ENCODE results near the gene ELOB.

Gene ELOB

GRCh38 chr16:2774161-2774891 is 2.8 kb downstream of the ELOB start:
- peaks cover 21% of the 10 kb centered on the region; the same call in 1 of the 2 replicates for H3K36me3 ChIP-seq (ENCODE audit: insufficient read depth, low read length)
- H2AFZ ChIP-seq (ENCODE audit: low read length, unreplicated experiment) = no peak overlapping the region
- peaks cover 53% of the 10 kb centered on the region for H3K79me2 ChIP-seq (ENCODE audit: control insufficient read depth, insufficient read depth, low read length, unreplicated experiment)
- peak overlapping the region; percentile 94; the same call in 1 of the 2 replicates for H3K4me3 ChIP-seq (ENCODE audit: low read depth, low read length)
- H3K27me3 ChIP-seq (ENCODE audit: insufficient read depth, low read length) = no peaks in the 10 kb centered on the region
- peak overlapping the region; percentile 21 for H3K27ac ChIP-seq (ENCODE audit: low read depth, low read length)
- H3K4me1 ChIP-seq (ENCODE audit: control insufficient read depth, insufficient read depth, low read length, unreplicated experiment) = peaks cover 48% of the 10 kb centered on the region

- peaks cover 27% of the 10 kb centered on the region; the same call in 1 of the 2 replicates for H3K36me3 ChIP-seq (ENCODE audit: insufficient read depth, low read length)
- peaks cover 49% of the 10 kb centered on the region for H3K79me2 ChIP-seq (ENCODE audit: control insufficient read depth, insufficient read depth, low read length, unreplicated experiment)
These were observed 3.7 kb downstream of the ELOB start for GRCh38 chr16:2773188-2773968.

DNA sequence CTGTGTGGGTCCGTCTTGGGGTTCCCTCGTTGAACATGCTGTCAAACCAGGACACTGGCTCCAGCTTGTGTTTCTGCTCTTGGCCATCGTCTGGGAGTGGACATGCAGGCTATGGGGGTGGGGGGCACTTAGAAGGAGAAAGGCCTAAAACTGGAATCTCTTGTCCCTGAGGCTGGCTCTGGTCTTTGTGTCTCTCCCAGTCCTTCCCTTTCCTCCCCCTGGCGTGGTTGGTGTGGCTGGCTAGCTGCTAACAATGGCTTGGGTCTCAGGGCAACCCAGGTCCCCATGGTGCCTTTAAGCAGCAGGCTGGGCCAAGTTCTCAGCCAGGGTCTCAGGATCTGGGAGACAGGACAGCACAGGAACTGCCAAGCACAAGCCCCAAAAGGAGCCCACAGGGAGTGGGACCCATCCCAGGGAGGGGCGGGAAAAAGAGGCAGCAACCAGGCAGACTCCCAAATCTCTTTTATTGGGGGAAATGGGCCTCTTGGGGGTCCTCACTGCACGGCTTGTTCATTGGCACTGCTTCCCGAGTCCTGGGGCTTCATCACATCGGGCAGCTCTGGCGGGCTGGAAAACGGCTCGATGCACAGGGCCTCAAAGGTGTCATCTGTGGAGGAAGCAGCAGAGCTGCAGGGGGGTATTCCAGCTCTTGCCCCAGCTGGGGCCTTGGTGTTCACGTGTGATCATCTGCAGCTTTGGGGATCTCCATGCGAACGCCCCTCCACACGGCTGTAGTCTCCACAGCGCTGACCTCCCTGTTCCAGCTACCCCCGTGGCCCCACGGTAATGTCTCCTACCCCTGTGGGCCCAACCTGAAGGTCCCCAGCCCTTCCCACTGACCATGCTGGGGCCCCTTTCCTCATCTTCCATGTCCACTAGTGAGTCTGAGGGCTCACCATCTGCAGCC is 5.3 kb downstream of the ELOB start:
- Histone ChIP-seq H3K36me3 (ENCODE audit: insufficient read depth, low read length) (peaks cover 30% of the 10 kb centered on the region; the same call in 1 of the 2 replicates), H2AFZ (ENCODE audit: low read length, unreplicated experiment) (no peak overlapping the region), H3K27ac (ENCODE audit: low read depth, low read length) (peak overlapping the region; percentile 87), H3K27me3 (ENCODE audit: insufficient read depth, low read length) (no peaks in the 10 kb centered on the region), H3K4me1 (ENCODE audit: control insufficient read depth, insufficient read depth, low read length, unreplicated experiment) (peaks cover 70% of the 10 kb centered on the region), H3K4me3 (ENCODE audit: low read depth, low read length) (no peak overlapping the region), H3K79me2 (ENCODE audit: control insufficient read depth, insufficient read depth, low read length, unreplicated experiment) (peaks cover 49% of the 10 kb centered on the region)

More at GRCh38 chr16:2773188-2773968, 3.7 kb downstream of the ELOB start:
- Histone ChIP-seq H3K4me1 (ENCODE audit: control insufficient read depth, insufficient read depth, low read length, unreplicated experiment) (peaks cover 56% of the 10 kb centered on the region), H3K4me3 (ENCODE audit: low read depth, low read length) (no peak overlapping the region), H3K27ac (ENCODE audit: low read depth, low read length) (peak overlapping the region; percentile 65), H3K27me3 (ENCODE audit: insufficient read depth, low read length) (no peaks in the 10 kb centered on the region), H2AFZ (ENCODE audit: low read length, unreplicated experiment) (no peak overlapping the region)

- peaks cover 43% of the 10 kb centered on the region; the same call in 1 of the 2 replicates for H3K36me3 ChIP-seq (ENCODE audit: insufficient read depth, low read length)
- H3K79me2 ChIP-seq (ENCODE audit: control insufficient read depth, insufficient read depth, low read length, unreplicated experiment) = peaks cover 48% of the 10 kb centered on the region
- no peak overlapping the region for H2AFZ ChIP-seq (ENCODE audit: low read length, unreplicated experiment)
- H3K4me3 ChIP-seq (ENCODE audit: low read depth, low read length) = peak overlapping the region; percentile 35; the same call in 1 of the 2 replicates
- peaks cover 70% of the 10 kb centered on the region for H3K4me1 ChIP-seq (ENCODE audit: control insufficient read depth, insufficient read depth, low read length, unreplicated experiment)
- H3K27ac ChIP-seq (ENCODE audit: low read depth, low read length) = peak overlapping the region; percentile 87
- no peaks in the 10 kb centered on the region for H3K27me3 ChIP-seq (ENCODE audit: insufficient read depth, low read length)
These were observed 6.8 kb downstream of the ELOB start for GRCh38 chr16:2770057-2770951.

DNA sequence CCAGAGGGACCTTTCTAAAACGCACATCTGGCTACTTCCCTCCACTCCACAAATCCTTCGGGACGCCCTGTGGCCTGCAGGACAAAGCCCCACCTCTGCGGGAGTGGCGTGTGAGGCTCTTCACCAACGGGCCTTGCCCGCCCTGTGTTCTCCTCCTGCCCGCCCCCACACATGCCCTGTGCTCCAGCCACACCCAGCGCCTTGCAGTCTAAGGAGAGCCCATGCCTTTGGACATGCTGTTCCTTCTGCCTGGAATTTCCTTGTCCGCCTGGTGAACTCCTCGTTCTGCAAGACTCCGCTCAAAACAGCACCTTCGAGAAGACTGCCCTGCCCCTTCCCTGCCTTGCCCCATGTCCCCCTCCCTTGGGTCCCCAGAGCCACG is 7.4 kb downstream of the ELOB start:
- Histone ChIP-seq H2AFZ (ENCODE audit: low read length, unreplicated experiment) (no peak overlapping the region), H3K36me3 (ENCODE audit: insufficient read depth, low read length) (peaks cover 47% of the 10 kb centered on the region), H3K27ac (ENCODE audit: low read depth, low read length) (peak overlapping the region; percentile 87), H3K4me1 (ENCODE audit: control insufficient read depth, insufficient read depth, low read length, unreplicated experiment) (peaks cover 64% of the 10 kb centered on the region), H3K79me2 (ENCODE audit: control insufficient read depth, insufficient read depth, low read length, unreplicated experiment) (peaks cover 52% of the 10 kb centered on the region), H3K4me3 (ENCODE audit: low read depth, low read length) (peak overlapping the region; percentile 35; the same call in 1 of the 2 replicates), H3K27me3 (ENCODE audit: insufficient read depth, low read length) (no peaks in the 10 kb centered on the region)

- peaks cover 64% of the 10 kb centered on the region for H3K4me1 ChIP-seq (ENCODE audit: control insufficient read depth, insufficient read depth, low read length, unreplicated experiment)
- no peaks in the 10 kb centered on the region for H3K27me3 ChIP-seq (ENCODE audit: insufficient read depth, low read length)
- H2AFZ ChIP-seq (ENCODE audit: low read length, unreplicated experiment) = no peak overlapping the region
- peaks cover 53% of the 10 kb centered on the region for H3K36me3 ChIP-seq (ENCODE audit: insufficient read depth, low read length)
- H3K27ac ChIP-seq (ENCODE audit: low read depth, low read length) = peak overlapping the region; percentile 87
- H3K4me3 ChIP-seq (ENCODE audit: low read depth, low read length) = 0 out of 2 replicates have a peak overlapping the region, but pooled peaks have one; percentile 12
- H3K79me2 ChIP-seq (ENCODE audit: control insufficient read depth, insufficient read depth, low read length, unreplicated experiment) = peaks cover 57% of the 10 kb centered on the region
These were observed 8.0 kb downstream of the ELOB start for GRCh38 chr16:2769100-2769529.

DNA sequence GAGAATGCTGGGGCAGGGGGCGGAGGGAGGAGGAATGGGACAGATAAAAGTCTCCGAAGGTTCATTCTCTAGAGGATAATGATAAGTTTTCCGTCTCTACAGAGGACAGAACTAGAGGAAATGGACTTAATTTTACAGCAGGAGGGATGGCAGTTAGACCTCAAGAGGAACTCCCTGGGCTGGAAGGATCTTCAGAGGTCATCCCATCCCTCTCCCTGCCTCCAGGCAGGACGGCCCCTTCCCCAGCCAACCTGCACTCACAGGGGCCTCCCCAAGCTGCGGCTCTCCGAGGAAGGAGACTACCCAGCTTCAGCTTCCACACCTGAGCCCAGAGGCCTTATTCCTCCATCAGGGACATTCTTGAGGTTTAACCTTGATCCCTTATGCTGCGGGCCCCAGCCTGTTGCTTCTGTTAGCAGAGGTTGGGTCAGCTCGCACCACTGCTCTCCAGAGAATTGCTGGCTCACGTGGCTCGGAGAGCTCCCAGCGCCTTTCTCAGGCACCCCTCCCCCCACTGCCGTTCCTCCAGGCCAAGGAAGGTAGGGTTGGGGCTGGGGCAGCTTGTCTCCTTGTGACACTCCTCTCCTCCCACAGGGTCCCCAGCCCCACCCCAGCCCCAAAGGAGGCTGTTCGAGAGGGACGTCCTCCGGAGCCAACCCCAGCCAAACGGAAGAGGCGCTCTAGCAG is 8.5 kb downstream of the ELOB start:
- H3K27ac ChIP-seq (ENCODE audit: low read depth, low read length) = peak overlapping the region; percentile 87
- H3K4me3 ChIP-seq (ENCODE audit: low read depth, low read length) = 0 out of 2 replicates have a peak overlapping the region, but pooled peaks have one; percentile 12
- H2AFZ ChIP-seq (ENCODE audit: low read length, unreplicated experiment) = no peak overlapping the region
- peaks cover 63% of the 10 kb centered on the region for H3K4me1 ChIP-seq (ENCODE audit: control insufficient read depth, insufficient read depth, low read length, unreplicated experiment)
- H3K36me3 ChIP-seq (ENCODE audit: insufficient read depth, low read length) = peaks cover 56% of the 10 kb centered on the region
- H3K79me2 ChIP-seq (ENCODE audit: control insufficient read depth, insufficient read depth, low read length, unreplicated experiment) = peaks cover 60% of the 10 kb centered on the region
- H3K27me3 ChIP-seq (ENCODE audit: insufficient read depth, low read length) = no peaks in the 10 kb centered on the region

GRCh38 chr16:2767891-2768290 is 9.2 kb downstream of the ELOB start:
- H3K27me3 ChIP-seq (ENCODE audit: insufficient read depth, low read length) = no peaks in the 10 kb centered on the region
- no peak overlapping the region for H3K4me3 ChIP-seq (ENCODE audit: low read depth, low read length)
- no peak overlapping the region for H2AFZ ChIP-seq (ENCODE audit: low read length, unreplicated experiment)
- peaks cover 57% of the 10 kb centered on the region for H3K4me1 ChIP-seq (ENCODE audit: control insufficient read depth, insufficient read depth, low read length, unreplicated experiment)
- peak overlapping the region; percentile 87 for H3K27ac ChIP-seq (ENCODE audit: low read depth, low read length)
- peaks cover 59% of the 10 kb centered on the region for H3K36me3 ChIP-seq (ENCODE audit: insufficient read depth, low read length)
- H3K79me2 ChIP-seq (ENCODE audit: control insufficient read depth, insufficient read depth, low read length, unreplicated experiment) = peaks cover 61% of the 10 kb centered on the region

- Histone ChIP-seq H2AFZ (ENCODE audit: low read length, unreplicated experiment) (no peak overlapping the region), H3K27ac (ENCODE audit: low read depth, low read length) (no peak overlapping the region), H3K27me3 (ENCODE audit: insufficient read depth, low read length) (no peaks in the 10 kb centered on the region), H3K4me3 (ENCODE audit: low read depth, low read length) (no peak overlapping the region), H3K79me2 (ENCODE audit: control insufficient read depth, insufficient read depth, low read length, unreplicated experiment) (peaks cover 67% of the 10 kb centered on the region), H3K36me3 (ENCODE audit: insufficient read depth, low read length) (peaks cover 65% of the 10 kb centered on the region), H3K4me1 (ENCODE audit: control insufficient read depth, insufficient read depth, low read length, unreplicated experiment) (peaks cover 53% of the 10 kb centered on the region)
These were observed 9.8 kb downstream of the ELOB start for GRCh38 chr16:2767140-2767731.

Measured in ACC112 (cell line).